Measurements from ENCODE around the gene STIP1.

STIP1 gene

GRCh38 chr11:64249563-64250414 is 63.8 kb downstream of the STIP1 start:
- no peak for DNase-seq (ENCODE audit: low read depth in 1 of 2, low spot score in 1 of 2)

- no peak for DNase-seq (ENCODE audit: low read depth in 1 of 2, low spot score in 1 of 2)
Measured at GRCh38 chr11:64250415-64251015, 64.5 kb downstream of the STIP1 start.

DNA sequence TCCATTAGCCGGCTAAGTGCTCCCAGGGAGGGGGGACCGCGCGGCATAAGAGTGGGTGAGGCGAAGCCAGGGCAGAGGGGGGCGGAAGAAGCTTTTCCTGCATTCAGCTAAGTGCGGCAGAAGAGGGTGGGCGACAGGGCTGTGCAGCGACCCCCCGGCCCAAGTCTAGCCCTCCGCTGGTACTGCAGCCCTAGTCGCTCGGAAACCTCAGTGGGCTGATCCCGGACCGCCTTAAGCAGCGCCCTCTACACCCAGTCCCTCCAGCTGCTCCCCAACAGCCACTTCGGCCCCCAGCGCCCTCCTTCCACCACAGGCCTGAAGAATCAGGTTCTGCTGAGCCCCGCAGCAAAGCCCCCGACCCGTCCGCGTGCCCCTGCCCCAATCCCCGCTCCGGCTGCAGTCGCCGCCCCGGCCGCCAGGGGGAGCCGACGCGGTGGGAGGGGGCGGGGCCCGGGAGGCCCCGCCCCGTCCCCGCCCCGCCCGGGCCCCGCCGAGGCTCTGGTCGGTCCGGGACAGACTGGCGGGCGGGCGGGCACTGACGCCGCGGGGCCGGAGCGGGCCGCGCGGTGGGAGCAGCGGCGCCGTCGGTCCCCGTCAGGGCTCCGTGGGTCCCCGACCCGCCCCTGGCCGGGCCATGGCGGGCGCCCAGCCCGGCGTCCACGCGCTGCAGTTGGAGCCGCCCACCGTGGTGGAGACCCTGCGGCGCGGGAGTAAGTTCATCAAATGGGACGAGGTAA is 65.2 kb downstream of the STIP1 start, which contains the start of gene PLCB3:
Gene PLCB3 (plus strand): TSS at position 515 of the 737 bp plus-strand sequence. CDS start 120 bp downstream, at position 635.
- DNase-seq (ENCODE audit: low read depth in 1 of 2, low spot score in 1 of 2) = peak; percentile 60 to 62

DNA sequence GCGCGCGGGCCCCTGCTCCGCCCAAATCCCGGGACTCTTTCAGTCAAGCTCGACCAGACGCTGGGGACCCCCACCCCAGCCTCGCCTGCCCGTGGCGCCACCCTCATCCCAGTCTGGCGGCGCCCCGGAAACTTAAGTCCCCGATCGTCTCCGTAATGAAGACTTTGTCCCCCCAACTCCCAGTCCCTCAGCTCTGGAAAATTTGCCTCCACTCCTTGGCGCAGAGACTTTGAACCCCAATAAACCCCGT is 65.7 kb downstream of the STIP1 start:
- no peak for DNase-seq (ENCODE audit: low read depth in 1 of 2, low spot score in 1 of 2)

- DNase-seq (ENCODE audit: low read depth in 1 of 2, low spot score in 1 of 2) = no peak
Measured at GRCh38 chr11:64252003-64252872, 66.3 kb downstream of the STIP1 start.

DNA sequence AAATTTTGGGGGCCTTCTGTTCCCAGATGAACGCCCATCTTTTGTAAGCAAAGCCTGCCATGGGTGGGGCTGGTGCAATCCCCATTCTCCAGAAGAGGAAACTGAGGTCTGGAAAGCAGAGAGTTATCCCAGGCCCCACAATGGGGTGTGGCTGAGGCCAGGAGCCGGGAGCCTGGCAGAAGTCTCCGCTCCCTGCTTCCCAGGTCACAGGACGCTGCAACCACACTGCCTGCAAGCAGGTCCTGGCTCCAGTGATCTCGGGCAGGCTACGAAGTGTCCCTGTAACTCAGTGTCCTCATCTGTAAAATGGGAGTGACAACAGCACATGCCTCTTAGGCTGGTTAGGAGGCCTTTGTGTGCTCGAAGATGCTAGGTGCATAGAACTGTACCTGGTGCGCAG is 67.1 kb downstream of the STIP1 start:
- DNase-seq (ENCODE audit: low read depth in 1 of 2, low spot score in 1 of 2) = no peak

GRCh38 chr11:64253481-64253880 is 67.5 kb downstream of the STIP1 start:
- no peak for DNase-seq (ENCODE audit: low read depth in 1 of 2, low spot score in 1 of 2)

Measured in stimulated activated CD4-positive, alpha-beta T cell treated with anti-CD3 and anti-CD28 coated beads, Interleukin-15, amount 100 ng/mL, for 1 hour (primary cell).